Hippocampal formation (tissue), 2 donors: ENCODE data around the gene NT5C3B.
A peak's percentile ranks its signal among the peaks of the same experiment; 100 is the strongest.
"Not testable (repeated sequence)": the region's sequence is repeated elsewhere in the genome, so short reads cannot be mapped to it uniquely, and the experiment has no call there.

Source experiments
- DNase-seq, 2 donors: peaks; one replicate each; lab custom pipeline; 2025; lab: John Stamatoyannopoulos, UW

Gene NT5C3B

GRCh38 chr17:41835800-41836549 lies at the start of gene NT5C3B:
Gene NT5C3B (minus strand): TSS chr17:41836232. CDS start chr17:41836193, 39 bp downstream.
- DNase-seq, result peak in 1 of 2 donors; percentile 61

GRCh38 chr17:41885733-41886132 lies 49.7 kb upstream of the NT5C3B start:
- no peak for DNase-seq

GRCh38 chr17:41882756-41883155 lies 46.7 kb upstream of the NT5C3B start:
- DNase-seq, result no peak

GRCh38 chr17:41880130-41880529 lies 44.1 kb upstream of the NT5C3B start:
- no peak for DNase-seq

DNA sequence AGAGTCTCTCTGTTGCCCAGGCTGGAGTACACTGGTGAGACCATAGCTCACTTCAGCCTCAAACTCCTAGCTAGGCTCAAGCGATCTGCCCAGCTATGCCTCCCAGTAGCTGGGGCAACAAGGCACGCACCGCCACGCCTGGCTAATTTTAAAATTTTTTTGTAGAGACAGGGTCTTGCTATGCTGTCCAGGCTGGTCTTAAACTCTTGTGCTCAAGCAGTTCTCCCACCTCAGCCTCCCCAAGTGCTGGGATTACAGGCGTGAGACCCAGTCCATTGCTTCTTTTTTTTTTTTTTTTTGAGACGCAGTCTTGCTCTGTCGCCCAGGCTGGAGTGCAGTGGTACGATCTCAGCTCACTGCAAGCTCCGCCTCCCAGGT lies 38.2 kb upstream of the NT5C3B start:
- DNase-seq, result not testable (repeated sequence)

DNA sequence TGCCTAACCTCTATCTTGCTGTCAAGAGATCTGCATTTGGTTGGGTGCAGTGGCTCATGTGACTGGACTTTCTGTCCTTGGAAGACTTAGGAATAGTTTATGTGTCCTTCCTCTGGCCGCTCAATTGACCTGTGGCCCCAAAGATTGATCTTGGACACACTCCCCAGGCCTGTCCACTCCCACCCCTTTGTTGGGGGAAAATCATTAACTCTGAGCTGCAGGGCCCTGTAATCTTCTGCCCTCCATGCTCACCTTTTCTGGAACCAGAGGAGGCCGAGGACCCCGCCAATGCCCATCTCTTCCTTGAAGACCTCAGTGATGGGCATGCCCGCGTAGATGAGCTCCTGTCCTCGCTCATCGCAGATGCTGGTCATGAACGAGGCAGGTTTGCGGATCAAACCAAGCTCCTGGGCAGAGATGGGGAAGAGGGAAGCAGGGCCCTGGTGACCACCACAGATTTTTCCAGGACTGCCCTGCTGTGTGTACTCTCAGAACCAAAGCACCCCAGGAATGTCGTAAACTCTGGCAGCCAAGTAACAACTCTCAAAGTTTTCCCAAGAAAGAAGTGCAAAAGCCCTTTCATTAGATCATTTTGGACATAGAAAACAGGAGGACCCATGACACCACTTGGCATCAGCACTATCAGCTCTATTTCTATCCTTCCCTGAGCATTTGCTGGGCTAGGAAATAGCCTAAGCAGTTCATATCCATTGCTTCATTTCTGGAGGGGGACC lies 37.7 kb upstream of the NT5C3B start:
- no peak for DNase-seq

DNA sequence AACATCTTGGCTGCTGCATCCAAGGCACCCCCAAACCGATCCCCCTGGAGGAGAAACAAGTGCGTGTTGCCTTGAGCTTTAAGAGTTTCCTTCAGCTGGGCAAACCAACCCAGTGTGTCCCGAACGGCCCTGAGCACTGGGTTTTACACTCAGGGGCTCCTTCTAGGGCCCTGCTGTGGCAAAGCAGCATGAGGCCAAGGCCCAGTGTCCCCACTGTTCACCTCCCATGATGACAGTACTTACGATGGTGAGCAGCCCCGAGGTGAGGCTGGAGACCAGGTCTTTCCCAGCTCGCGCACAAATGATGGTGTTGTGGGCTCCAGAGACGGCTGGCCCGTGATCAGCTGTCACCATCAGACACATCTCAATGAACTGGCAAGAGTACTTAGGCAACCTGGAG lies 35.8 kb upstream of the NT5C3B start:
- no peak for DNase-seq

GRCh38 chr17:41870627-41871026 lies 34.6 kb upstream of the NT5C3B start:
- DNase-seq, result no peak

- DNase-seq, result no peak
These were observed 34.1 kb upstream of the NT5C3B start for GRCh38 chr17:41870097-41870496.

DNA sequence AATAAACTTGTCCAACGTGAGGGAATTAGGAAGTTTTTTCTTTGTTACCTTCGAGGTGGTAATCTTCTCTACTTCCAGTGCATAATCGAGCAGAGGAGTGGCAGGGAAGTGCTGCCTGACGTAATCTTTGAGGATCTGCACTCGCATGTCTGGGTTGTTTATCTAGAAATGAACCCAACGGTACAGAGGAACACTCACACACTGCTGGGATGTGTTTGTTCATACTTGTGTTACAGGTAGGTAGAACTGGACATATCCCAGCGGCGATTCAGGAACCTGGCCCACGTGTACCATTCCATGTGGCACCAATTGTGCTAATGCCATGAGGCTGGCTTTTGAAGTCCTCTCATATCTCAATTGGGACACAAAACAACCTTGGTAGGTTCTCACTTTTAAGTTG lies 33.4 kb upstream of the NT5C3B start:
- DNase-seq, result no peak

DNA sequence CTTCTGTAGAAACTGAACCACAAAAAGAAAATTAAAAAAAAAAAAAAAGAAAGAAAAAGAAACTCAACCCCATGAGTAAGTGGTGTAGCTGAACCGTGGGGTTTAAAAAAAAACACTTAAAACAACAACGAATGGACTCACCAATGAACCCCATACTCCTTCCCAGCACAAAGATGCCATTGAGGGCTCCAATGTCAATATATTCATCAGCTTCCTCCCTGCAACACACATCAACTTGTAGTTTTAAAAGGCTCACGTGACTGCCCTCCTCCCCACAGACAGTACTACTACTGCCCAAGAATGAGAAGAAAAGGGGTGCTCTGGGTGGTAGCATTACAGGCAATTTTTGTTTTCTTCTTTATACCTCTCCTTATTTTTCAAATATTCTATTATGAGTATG lies 32.5 kb upstream of the NT5C3B start:
- DNase-seq, result no peak

DNA sequence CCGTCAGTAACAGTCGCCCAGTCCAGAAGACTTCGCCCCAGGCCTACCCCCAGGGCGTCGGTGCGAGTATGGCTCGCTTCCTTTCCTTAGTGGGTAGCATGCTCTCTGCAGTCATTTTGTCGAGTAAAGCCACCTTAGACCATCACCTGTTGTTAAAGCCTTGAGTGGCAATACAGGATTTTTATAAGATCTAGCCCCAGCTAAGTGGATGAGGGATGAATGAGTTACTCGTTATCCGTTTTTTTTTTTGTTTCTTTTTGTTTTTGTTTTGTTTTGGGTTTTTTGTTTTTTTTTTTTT lies 29.5 kb upstream of the NT5C3B start:
- DNase-seq, result no peak

DNA sequence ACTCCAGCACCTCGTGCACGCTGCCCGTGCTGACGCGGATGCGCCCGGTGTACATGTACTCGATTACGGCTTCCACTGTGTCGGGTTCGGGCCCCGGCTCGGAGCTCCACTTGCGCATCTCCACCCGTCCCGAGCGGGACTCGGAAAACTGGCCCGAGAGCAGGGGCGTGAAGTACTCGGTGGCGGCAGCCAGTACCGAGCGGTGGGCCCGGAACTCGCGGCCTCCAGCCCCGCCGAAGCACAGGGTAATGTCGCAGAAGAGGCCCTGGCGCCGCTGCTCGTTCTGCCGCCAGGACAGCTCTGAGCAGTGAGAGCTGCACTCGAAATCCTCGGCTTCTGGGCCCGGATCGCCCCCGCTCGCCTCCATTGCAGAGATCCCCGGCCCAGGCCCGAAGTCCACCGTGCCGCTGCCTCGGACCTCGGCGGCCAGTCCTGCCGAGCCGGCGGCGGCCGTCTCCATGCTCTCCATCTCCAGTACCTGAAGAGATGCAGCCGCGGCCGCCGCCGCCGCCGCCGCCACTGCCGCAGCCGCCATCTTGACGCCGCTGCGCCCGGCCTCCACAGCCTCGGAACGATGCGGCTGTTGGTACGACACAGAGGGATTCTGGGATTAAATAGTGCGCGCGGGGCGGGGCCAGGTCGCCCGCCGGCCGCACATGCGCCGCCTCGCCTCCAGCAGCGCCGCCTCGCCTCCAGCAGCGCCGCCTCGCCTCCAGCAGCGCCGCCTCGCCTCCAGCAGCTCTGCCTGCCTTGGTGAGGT lies 29.0 kb upstream of the NT5C3B start, which contains the start of gene KLHL11:
TSS of gene KLHL11 (minus strand) at position 588 of the 760 bp plus-strand sequence. CDS start at position 535, 53 bp downstream.
- DNase-seq, result peak; percentile 81 to 89

GRCh38 chr17:41864498-41864835 lies 28.4 kb upstream of the NT5C3B start:
- DNase-seq, result no peak

DNA sequence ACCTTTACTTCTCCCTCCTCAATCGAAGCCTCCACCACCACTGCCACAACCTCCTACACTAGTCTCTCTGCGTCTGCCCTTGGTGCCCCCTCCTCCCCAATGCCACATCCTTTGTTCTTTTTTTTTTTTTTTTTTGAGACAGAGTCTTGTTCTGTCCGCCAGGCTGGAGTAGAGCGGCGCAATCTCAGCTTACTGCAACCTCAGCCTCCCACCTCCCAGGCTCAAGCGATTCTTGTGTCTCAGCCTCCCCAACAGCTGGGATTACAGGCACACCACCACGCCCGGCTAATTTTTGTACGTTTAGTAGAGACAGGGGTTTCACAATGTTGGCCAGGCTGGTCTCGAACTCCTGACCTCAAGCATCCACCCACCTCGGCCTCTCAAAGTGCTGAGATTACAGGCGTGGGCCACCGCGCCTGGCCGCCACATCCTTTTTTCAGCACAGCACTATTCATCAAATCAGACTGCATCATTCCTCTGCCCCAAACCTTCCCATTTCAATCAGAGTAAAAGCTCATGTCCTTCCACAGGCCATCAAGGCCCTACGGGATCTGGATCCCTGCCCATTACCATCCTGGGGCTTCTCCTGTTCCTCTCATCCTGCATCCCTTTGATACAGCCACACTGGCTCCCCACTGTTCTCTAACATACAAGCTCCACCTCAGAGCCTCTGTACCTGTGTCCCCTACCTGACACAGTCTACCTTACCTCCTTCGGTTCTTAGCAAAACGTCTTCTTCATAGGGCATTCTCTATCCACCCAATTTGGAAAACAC lies 27.2 kb upstream of the NT5C3B start:
- DNase-seq, result no peak

- no peak for DNase-seq
These were observed 24.4 kb upstream of the NT5C3B start for GRCh38 chr17:41860254-41860931.

DNA sequence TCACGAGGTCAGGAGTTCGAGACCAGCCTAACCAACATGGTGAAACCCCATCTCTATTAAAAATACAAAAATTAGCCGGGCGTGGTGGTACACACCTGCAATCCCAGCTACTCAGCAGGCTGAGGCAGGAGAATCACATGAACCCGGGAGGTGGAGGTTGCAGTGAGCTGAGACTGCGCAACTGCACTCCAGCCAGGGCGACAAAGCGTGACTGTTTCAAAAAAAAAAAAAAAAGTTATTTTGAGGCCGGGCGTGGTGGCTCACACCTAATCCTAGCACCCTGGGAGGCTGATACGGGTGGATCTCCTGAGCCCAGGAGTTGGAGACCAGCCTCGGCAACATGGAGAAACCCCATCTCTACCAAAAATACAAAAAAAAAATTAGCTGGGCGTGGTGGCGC lies 15.3 kb upstream of the NT5C3B start:
- not testable (repeated sequence) for DNase-seq

DNA sequence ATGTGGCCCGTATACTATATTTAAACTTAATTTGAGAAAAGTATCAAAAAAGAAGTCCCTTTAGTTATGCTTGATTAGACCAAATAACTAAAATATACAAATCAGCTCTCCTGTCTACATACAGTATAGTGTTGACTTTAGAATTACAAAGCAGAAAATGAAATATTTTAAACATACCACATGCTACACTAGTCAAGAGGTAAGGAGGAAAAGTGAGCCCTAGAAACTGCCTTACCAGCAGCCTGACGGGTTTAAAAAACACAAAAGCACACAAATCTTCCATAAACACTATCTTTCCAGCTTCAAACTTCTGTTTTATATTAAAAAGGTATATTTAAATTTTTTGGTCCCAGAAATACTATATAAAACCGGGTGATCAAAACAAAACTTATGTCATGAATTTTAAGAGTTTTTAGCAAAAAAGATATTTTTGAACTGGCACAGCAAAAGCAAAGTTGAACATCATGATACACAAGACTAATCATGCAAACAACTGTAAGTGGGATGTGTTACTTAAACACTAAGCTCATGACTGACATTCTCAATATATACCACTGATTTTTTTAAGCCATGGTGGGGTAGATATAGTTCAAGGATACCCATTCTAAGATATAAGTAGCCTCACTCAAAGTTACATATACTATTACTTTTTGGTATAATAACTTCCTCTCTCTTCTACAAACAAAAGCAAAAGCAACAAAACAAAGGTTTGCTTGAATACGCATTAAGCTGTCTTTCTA lies 13.4 kb upstream of the NT5C3B start:
- no peak for DNase-seq

DNA sequence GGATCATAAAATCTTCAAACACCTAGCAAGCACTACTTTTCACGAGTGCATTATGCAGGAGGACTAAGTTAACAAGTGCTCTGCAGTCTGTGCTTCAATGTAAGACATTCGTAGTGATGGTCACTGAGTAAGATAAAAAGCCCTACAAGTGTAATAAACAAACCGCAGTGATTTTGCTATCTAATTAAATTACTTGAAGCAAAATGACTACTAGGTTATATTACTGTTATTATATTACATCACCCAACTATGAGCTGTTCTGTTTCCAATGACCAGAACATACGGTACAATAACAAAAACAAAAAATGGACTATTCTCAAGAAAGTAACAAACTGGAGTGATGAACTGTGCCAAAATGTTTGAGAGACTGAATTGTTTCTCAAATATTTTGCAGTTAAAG lies 12.8 kb upstream of the NT5C3B start:
- DNase-seq, result no peak

- no peak for DNase-seq
These were observed 8.9 kb upstream of the NT5C3B start for GRCh38 chr17:41844971-41845370.

- DNase-seq, result not testable (repeated sequence)
These were observed 4.7 kb upstream of the NT5C3B start for GRCh38 chr17:41840781-41841180.
